Sigmoid colon (tissue), 4 donors: ENCODE measurements around the gene GSG1L.

Experiments used
- POLR2A ChIP-seq, 2 donors: fragments of 450-650 bp; IDR thresholded peaks; one replicate each; pipeline ENCODE4 v1.6.1; 2016; ENCODE audit warnings: antibody characterized with exemption in 2 of 2, mild to moderate bottlenecking in 2 of 2, moderate library complexity in 2 of 2
- POLR2AphosphoS5 ChIP-seq, 4 donors: sonication (generic); formaldehyde crosslinking; IDR thresholded peaks; one replicate each; pipeline ENCODE4 v1.6.1; 2017; ENCODE audit warnings: antibody characterized with exemption in 4 of 4
- TF ChIP-seq, protein P1 (sequence below), 4 experiments: fragments of 450-650 bp in 3 of 4; fragments of 200-600 bp in 1 of 4; IDR thresholded peaks; one replicate each; pipeline ENCODE4 v1.5.1; 2016 to 2019; ENCODE audit warnings: antibody characterized with exemption in 4 of 4, mild to moderate bottlenecking in 3 of 4, moderate library complexity in 2 of 4

DNA sequence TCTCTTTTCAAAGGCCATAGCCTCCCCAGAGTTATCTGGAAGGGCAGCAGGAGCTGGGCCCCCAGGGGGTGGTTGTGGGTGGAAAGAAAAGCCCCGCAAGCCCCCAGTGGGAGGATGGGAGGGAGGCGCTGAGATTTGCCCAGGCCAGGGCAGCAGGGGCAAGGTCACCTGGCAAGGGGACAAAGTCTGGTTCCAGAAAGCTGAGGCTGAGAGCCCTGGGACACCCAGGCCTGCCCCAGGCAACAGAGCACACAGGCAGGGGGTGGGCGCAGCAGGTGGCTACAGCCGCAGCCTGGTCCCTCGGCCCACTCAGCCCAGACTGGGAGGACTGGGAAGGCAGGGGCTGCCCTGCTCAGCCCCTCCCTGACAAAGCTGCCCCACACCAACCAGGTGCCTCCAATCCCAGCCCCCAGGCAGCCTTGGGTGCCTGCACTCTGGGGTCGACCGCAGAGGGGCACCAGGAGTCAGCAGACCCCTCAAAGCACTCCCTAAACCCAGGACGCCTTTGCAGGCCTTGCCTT is 23.7 kb upstream of the GSG1L start:
- TF ChIP-seq POLR2AphosphoS5 (IDR thresholded peaks at IDR 0.05), result no peak
- TF ChIP-seq, protein P1, sequence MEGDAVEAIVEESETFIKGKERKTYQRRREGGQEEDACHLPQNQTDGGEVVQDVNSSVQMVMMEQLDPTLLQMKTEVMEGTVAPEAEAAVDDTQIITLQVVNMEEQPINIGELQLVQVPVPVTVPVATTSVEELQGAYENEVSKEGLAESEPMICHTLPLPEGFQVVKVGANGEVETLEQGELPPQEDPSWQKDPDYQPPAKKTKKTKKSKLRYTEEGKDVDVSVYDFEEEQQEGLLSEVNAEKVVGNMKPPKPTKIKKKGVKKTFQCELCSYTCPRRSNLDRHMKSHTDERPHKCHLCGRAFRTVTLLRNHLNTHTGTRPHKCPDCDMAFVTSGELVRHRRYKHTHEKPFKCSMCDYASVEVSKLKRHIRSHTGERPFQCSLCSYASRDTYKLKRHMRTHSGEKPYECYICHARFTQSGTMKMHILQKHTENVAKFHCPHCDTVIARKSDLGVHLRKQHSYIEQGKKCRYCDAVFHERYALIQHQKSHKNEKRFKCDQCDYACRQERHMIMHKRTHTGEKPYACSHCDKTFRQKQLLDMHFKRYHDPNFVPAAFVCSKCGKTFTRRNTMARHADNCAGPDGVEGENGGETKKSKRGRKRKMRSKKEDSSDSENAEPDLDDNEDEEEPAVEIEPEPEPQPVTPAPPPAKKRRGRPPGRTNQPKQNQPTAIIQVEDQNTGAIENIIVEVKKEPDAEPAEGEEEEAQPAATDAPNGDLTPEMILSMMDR (IDR thresholded peaks at IDR 0.05), result no peak
- TF ChIP-seq POLR2A (IDR thresholded peaks at IDR 0.05), result no peak
